H1 (cell line): ENCODE results near the gene KIAA1755.

ENCODE experiments used
- CTCF ChIP-seq, 3 experiments: IDR thresholded peaks; 1 replicate in 2 of 3; 2 replicates in 1 of 3; pipeline versions ENCODE4 v1.5.1 to v1.6.1; 2011; ENCODE audit warnings: low read length in 3 of 3, mild to moderate bottlenecking in 3 of 3, inconsistent platforms in 2 of 3, low read depth in 1 of 3, moderate library complexity in 1 of 3; ENCODE audit not compliant: insufficient read depth in 1 of 3; ENCODE audit errors: control extremely low read depth in 1 of 3
- EZH2 ChIP-seq: fragments of 200-600 bp; sonication (generic); IDR thresholded peaks from 2 replicates; pipeline ENCODE4 v1.7.1; 2012; ENCODE audit warnings: low read depth, mild to moderate bottlenecking, moderate library complexity, low read length, inconsistent platforms; ENCODE audit not compliant: severe bottlenecking
- POLR2A ChIP-seq, 2 experiments: IDR thresholded peaks; 1 replicate in 1 of 2; 2 replicates in 1 of 2; pipeline ENCODE4 v1.6.1; 2011; ENCODE audit warnings: low read depth in 2 of 2, low read length in 2 of 2, mild to moderate bottlenecking in 2 of 2; ENCODE audit errors: control extremely low read depth in 1 of 2
- RFX5 ChIP-seq: IDR thresholded peaks from 2 replicates; pipeline ENCODE4 v1.6.1; 2011; ENCODE audit warnings: low read depth, low read length, improper control_type of control experiment, borderline replicate concordance
- SIX5 ChIP-seq: IDR thresholded peaks from 2 replicates; pipeline ENCODE4 v1.6.1; 2011; ENCODE audit warnings: mild to moderate bottlenecking, low read depth, low read length

GRCh38 chr20:38178065-38178491 is 82.5 kb downstream of the KIAA1755 start:
- TF ChIP-seq CTCF (IDR thresholded peaks at IDR 0.05; ENCODE audit: control extremely low read depth in 1 of 3, insufficient read depth in 1 of 3, low read depth in 1 of 3, low read length in 3 of 3): no peak
- no peak for TF ChIP-seq RFX5
- no peak for TF ChIP-seq SIX5
- TF ChIP-seq EZH2: no peak
- no peak for TF ChIP-seq POLR2A (IDR thresholded peaks at IDR 0.05; ENCODE audit: control extremely low read depth in 1 of 2, low read depth in 2 of 2, low read length in 2 of 2)
